ENCODE data around the gene NANOG. TPM values are rescaled to one million over a fixed set of nuclear protein-coding genes. Genes with fewer than 3 reads are reported as not detected.

The NANOG gene
- total RNA-seq, 1 experiment from 2014 or later: 0.62 TPM

- Histone ChIP-seq H3K27me3 (ENCODE audit: control insufficient read depth, insufficient read depth, low read length) (no peaks in the 10 kb centered on the region), H3K4me3 (ENCODE audit: low read depth in 2 of 2, low read length in 2 of 2) (no peak overlapping the region), H3K9me3 (ENCODE audit: control insufficient read depth, insufficient read depth, low read depth, low read length) (no peaks in the 10 kb centered on the region), H3K4me1 (ENCODE audit: control insufficient read depth, insufficient read depth, low read length) (no peaks in the 10 kb centered on the region), H3K27ac (ENCODE audit: low read length) (no peak overlapping the region), H3K36me3 (ENCODE audit: control insufficient read depth, insufficient read depth, low read length) (no peaks in the 10 kb centered on the region)
- CTCF ChIA-PET: no interaction called here
- no peak for ATAC-seq
- in situ Hi-C loops (cut with HindIII; ENCODE audit: low pct_unique_long_range_greater_than_20kb, low sequenced_read_pairs): no loop called here
- no peak for TF ChIP-seq CTCF (IDR thresholded peaks at IDR 0.05)
- TF ChIP-seq POLR2AphosphoS5 (IDR thresholded peaks at IDR 0.05; ENCODE audit: low read depth, low read length): no peak
- TF ChIP-seq TCF7L2 (IDR thresholded peaks at IDR 0.05; ENCODE audit: low read depth, low read length): no peak
- TF ChIP-seq SIN3A (IDR thresholded peaks at IDR 0.05; ENCODE audit: borderline replicate concordance, insufficient read depth, low read depth, low read length): no peak
- no peak for TF ChIP-seq REST (IDR thresholded peaks at IDR 0.05; ENCODE audit: insufficient read depth in 1 of 2, low read depth in 2 of 2, low read length in 1 of 2)
- intact Hi-C loops (cut with micrococcal nuclease; ENCODE audit: unreplicated experiment): no loop called here
- no peak for DNase-seq (ENCODE audit: low read depth, low spot score)
- POLR2A ChIA-PET: no interaction called here
- no TSS peak for BruUV-seq (replicated peaks)
Measured at GRCh38 chr12:7756993-7757392, 32.2 kb upstream of the NANOG start.

GRCh38 chr12:7758766-7759140 is 30.4 kb upstream of the NANOG start:
- TF ChIP-seq POLR2AphosphoS5 (IDR thresholded peaks at IDR 0.05; ENCODE audit: low read depth, low read length): no peak
- TF ChIP-seq TCF7L2 (IDR thresholded peaks at IDR 0.05; ENCODE audit: low read depth, low read length): no peak
- TF ChIP-seq REST (IDR thresholded peaks at IDR 0.05; ENCODE audit: insufficient read depth in 1 of 2, low read depth in 2 of 2, low read length in 1 of 2): no peak
- no peak for TF ChIP-seq SIN3A (IDR thresholded peaks at IDR 0.05; ENCODE audit: borderline replicate concordance, insufficient read depth, low read depth, low read length)
- no TSS peak for BruUV-seq (replicated peaks)
- Histone ChIP-seq H3K36me3 (ENCODE audit: control insufficient read depth, insufficient read depth, low read length) (no peaks in the 10 kb centered on the region), H3K27me3 (ENCODE audit: control insufficient read depth, insufficient read depth, low read length) (no peaks in the 10 kb centered on the region), H3K27ac (ENCODE audit: low read length) (no peak overlapping the region), H3K9me3 (ENCODE audit: control insufficient read depth, insufficient read depth, low read depth, low read length) (no peaks in the 10 kb centered on the region), H3K4me3 (ENCODE audit: low read depth in 2 of 2, low read length in 2 of 2) (no peak overlapping the region), H3K4me1 (ENCODE audit: control insufficient read depth, insufficient read depth, low read length) (no peaks in the 10 kb centered on the region)
- intact Hi-C loops (cut with micrococcal nuclease; ENCODE audit: unreplicated experiment): no loop called here
- ATAC-seq (no peak), DNase-seq (ENCODE audit: low read depth, low spot score) (no peak)
- ChIA-PET POLR2A (no interaction called here), CTCF (no interaction called here)
- in situ Hi-C loops (cut with HindIII; ENCODE audit: low pct_unique_long_range_greater_than_20kb, low sequenced_read_pairs): no loop called here
